Activated gamma-delta T cell treated with Interleukin-2 at 50 U/mL for 16 hours (primary cell): ENCODE measurements around the gene PHLDA1.
"Not testable (repeated sequence)": the region's sequence is repeated elsewhere in the genome, so short reads cannot be mapped to it uniquely, and the experiment has no call there.

Source experiments
- DNase-seq: peaks from one replicate; pipeline ENCODE4 v3.0.0-alpha.2; 2020

Gene PHLDA1

GRCh38 chr12:76018111-76018510, 13.5 kb downstream of the PHLDA1 start:
- DNase-seq, result no peak

GRCh38 chr12:76014007-76014406, 17.6 kb downstream of the PHLDA1 start:
- DNase-seq, result no peak

GRCh38 chr12:76013603-76014002, 18.0 kb downstream of the PHLDA1 start:
- no peak for DNase-seq

GRCh38 chr12:76012644-76013043, 18.9 kb downstream of the PHLDA1 start:
- DNase-seq, result no peak

- no peak for DNase-seq
Observed at GRCh38 chr12:76010732-76011458, 20.7 kb downstream of the PHLDA1 start.

- DNase-seq, result no peak
Observed at GRCh38 chr12:76008428-76008827, 23.1 kb downstream of the PHLDA1 start.

- DNase-seq, result no peak
Observed at GRCh38 chr12:76007640-76008039, 23.9 kb downstream of the PHLDA1 start.

GRCh38 chr12:76006028-76006925, 25.3 kb downstream of the PHLDA1 start:
- DNase-seq, result no peak

- DNase-seq, result no peak
Observed at GRCh38 chr12:76003355-76003638, 28.3 kb downstream of the PHLDA1 start.

GRCh38 chr12:76002598-76003354, 28.8 kb downstream of the PHLDA1 start:
- no peak for DNase-seq

GRCh38 chr12:75998292-75999063, 33.1 kb downstream of the PHLDA1 start:
- no peak for DNase-seq

GRCh38 chr12:75997658-75998057, 33.9 kb downstream of the PHLDA1 start:
- DNase-seq, result no peak

- DNase-seq, result no peak
Observed at GRCh38 chr12:75996861-75997447, 34.6 kb downstream of the PHLDA1 start.

GRCh38 chr12:75995691-75996090, 35.9 kb downstream of the PHLDA1 start:
- DNase-seq, result no peak

- no peak for DNase-seq
Observed at GRCh38 chr12:75994069-75994740, 37.4 kb downstream of the PHLDA1 start.

- DNase-seq, result no peak
Observed at GRCh38 chr12:75991753-75992152, 39.8 kb downstream of the PHLDA1 start.

GRCh38 chr12:75990189-75990912, 41.2 kb downstream of the PHLDA1 start:
- DNase-seq, result no peak

GRCh38 chr12:75987709-75988108, 43.9 kb downstream of the PHLDA1 start:
- DNase-seq, result not testable (repeated sequence)

GRCh38 chr12:75986001-75986746, 45.4 kb downstream of the PHLDA1 start:
- no peak for DNase-seq

- no peak for DNase-seq
Observed at GRCh38 chr12:75985566-75985965, 46.0 kb downstream of the PHLDA1 start.
